ENCODE results near the gene PGAP6. TPM values are rescaled to one million over a fixed set of nuclear protein-coding genes. Genes with fewer than 3 reads are reported as not detected.
"Not testable (repeated sequence)": the region's sequence is repeated elsewhere in the genome, so short reads cannot be mapped to it uniquely, and the experiment has no call there.

The PGAP6 gene
- total RNA-seq, 1 donor from 2014 or later = 11.0 TPM

- peaks cover 12 to 15% (median 13%) of the 10 kb centered on the region in 3 donors for H3K4me1 ChIP-seq (ENCODE audit: control insufficient read depth in 3 of 3, insufficient read depth in 3 of 3, low read length in 3 of 3)
- no peak overlapping the region for H3K27ac ChIP-seq (ENCODE audit: low read depth, low read length)
- H3K9ac ChIP-seq (ENCODE audit: low read depth in 1 of 3, low read length in 3 of 3) = no peak overlapping the region
- H3K9me3 ChIP-seq (ENCODE audit: control insufficient read depth in 3 of 3, low read length in 3 of 3) = no peaks in the 10 kb centered on the region
- H3K36me3 ChIP-seq (ENCODE audit: control insufficient read depth in 3 of 3, insufficient read depth in 3 of 3, low read length in 3 of 3) = peaks cover 30 to 34% (median 30%) of the 10 kb centered on the region in 3 donors
- no peak overlapping the region for H3K4me3 ChIP-seq (ENCODE audit: low read length in 3 of 3)
- peaks cover 9 to 11% (median 10%) of the 10 kb centered on the region in 3 donors for H3K27me3 ChIP-seq (ENCODE audit: control insufficient read depth in 3 of 3, insufficient read depth in 3 of 3, low read length in 3 of 3)
Observed at GRCh38 chr16:368388-369158, 13.2 kb downstream of the PGAP6 start.

- peaks cover 12 to 15% (median 13%) of the 10 kb centered on the region in 3 donors for H3K4me1 ChIP-seq (ENCODE audit: control insufficient read depth in 3 of 3, insufficient read depth in 3 of 3, low read length in 3 of 3)
Observed at GRCh38 chr16:367333-367903, 14.4 kb downstream of the PGAP6 start.

GRCh38 chr16:366476-366875, 15.3 kb downstream of the PGAP6 start:
- H3K4me3 ChIP-seq (ENCODE audit: low read length in 3 of 3) = no peak overlapping the region
- H3K36me3 ChIP-seq (ENCODE audit: control insufficient read depth in 3 of 3, insufficient read depth in 3 of 3, low read length in 3 of 3) = peaks cover 23 to 26% (median 24%) of the 10 kb centered on the region in 3 donors
- H3K9ac ChIP-seq (ENCODE audit: low read depth in 1 of 3, low read length in 3 of 3) = no peak overlapping the region
- no peak overlapping the region for H3K27ac ChIP-seq (ENCODE audit: low read depth, low read length)
- H3K27me3 ChIP-seq (ENCODE audit: control insufficient read depth in 3 of 3, insufficient read depth in 3 of 3, low read length in 3 of 3) = peaks cover 17 to 22% (median 18%) of the 10 kb centered on the region in 3 donors
- H3K9me3 ChIP-seq (ENCODE audit: control insufficient read depth in 3 of 3, low read length in 3 of 3) = no peaks in the 10 kb centered on the region
- peaks cover 12 to 17% (median 15%) of the 10 kb centered on the region in 3 donors for H3K4me1 ChIP-seq (ENCODE audit: control insufficient read depth in 3 of 3, insufficient read depth in 3 of 3, low read length in 3 of 3)

More at GRCh38 chr16:367333-367903, 14.4 kb downstream of the PGAP6 start:
- H3K27me3 ChIP-seq (ENCODE audit: control insufficient read depth in 3 of 3, insufficient read depth in 3 of 3, low read length in 3 of 3) = peaks cover 17 to 18% (median 17%) of the 10 kb centered on the region in 3 donors
- H3K9me3 ChIP-seq (ENCODE audit: control insufficient read depth in 3 of 3, low read length in 3 of 3) = no peaks in the 10 kb centered on the region
- no peak overlapping the region for H3K27ac ChIP-seq (ENCODE audit: low read depth, low read length)
- no peak overlapping the region for H3K4me3 ChIP-seq (ENCODE audit: low read length in 3 of 3)
- peaks cover 26 to 30% (median 29%) of the 10 kb centered on the region in 3 donors for H3K36me3 ChIP-seq (ENCODE audit: control insufficient read depth in 3 of 3, insufficient read depth in 3 of 3, low read length in 3 of 3)
- no peak overlapping the region for H3K9ac ChIP-seq (ENCODE audit: low read depth in 1 of 3, low read length in 3 of 3)

- peak overlapping the region in 1 of 3 donors; percentile 8 for H3K9ac ChIP-seq (ENCODE audit: low read depth in 1 of 3, low read length in 3 of 3)
- H3K27me3 ChIP-seq (ENCODE audit: control insufficient read depth in 3 of 3, insufficient read depth in 3 of 3, low read length in 3 of 3) = peaks cover 17 to 26% (median 18%) of the 10 kb centered on the region in 3 donors
- no peaks in the 10 kb centered on the region for H3K9me3 ChIP-seq (ENCODE audit: control insufficient read depth in 3 of 3, low read length in 3 of 3)
- no peak overlapping the region for H3K4me3 ChIP-seq (ENCODE audit: low read length in 3 of 3)
- no peak overlapping the region for H3K27ac ChIP-seq (ENCODE audit: low read depth, low read length)
- H3K36me3 ChIP-seq (ENCODE audit: control insufficient read depth in 3 of 3, insufficient read depth in 3 of 3, low read length in 3 of 3) = peaks cover 23 to 26% (median 24%) of the 10 kb centered on the region in 3 donors
- peaks cover 6 to 11% (median 6%) of the 10 kb centered on the region in 3 donors for H3K4me1 ChIP-seq (ENCODE audit: control insufficient read depth in 3 of 3, insufficient read depth in 3 of 3, low read length in 3 of 3)
Observed at GRCh38 chr16:364595-365491, 16.9 kb downstream of the PGAP6 start.

GRCh38 chr16:363766-364490, 17.9 kb downstream of the PGAP6 start:
- Histone ChIP-seq H3K4me1 (ENCODE audit: control insufficient read depth in 3 of 3, insufficient read depth in 3 of 3, low read length in 3 of 3) (peaks cover 0 to 4% (median 0%) of the 10 kb centered on the region in 3 donors), H3K27me3 (ENCODE audit: control insufficient read depth in 3 of 3, insufficient read depth in 3 of 3, low read length in 3 of 3) (peaks cover 17 to 26% (median 18%) of the 10 kb centered on the region in 3 donors), H3K9ac (ENCODE audit: low read depth in 1 of 3, low read length in 3 of 3) (no peak overlapping the region), H3K36me3 (ENCODE audit: control insufficient read depth in 3 of 3, insufficient read depth in 3 of 3, low read length in 3 of 3) (peaks cover 22 to 24% (median 22%) of the 10 kb centered on the region in 3 donors), H3K9me3 (ENCODE audit: control insufficient read depth in 3 of 3, low read length in 3 of 3) (no peaks in the 10 kb centered on the region), H3K4me3 (ENCODE audit: low read length in 3 of 3) (no peak overlapping the region), H3K27ac (ENCODE audit: low read depth, low read length) (no peak overlapping the region)

GRCh38 chr16:363110-363765, 18.5 kb downstream of the PGAP6 start:
- Histone ChIP-seq H3K9ac (ENCODE audit: low read depth in 1 of 3, low read length in 3 of 3) (no peak overlapping the region), H3K36me3 (ENCODE audit: control insufficient read depth in 3 of 3, insufficient read depth in 3 of 3, low read length in 3 of 3) (peaks cover 15 to 19% (median 15%) of the 10 kb centered on the region in 3 donors), H3K27me3 (ENCODE audit: control insufficient read depth in 3 of 3, insufficient read depth in 3 of 3, low read length in 3 of 3) (peaks cover 17 to 26% (median 18%) of the 10 kb centered on the region in 3 donors), H3K27ac (ENCODE audit: low read depth, low read length) (no peak overlapping the region), H3K4me1 (ENCODE audit: control insufficient read depth in 3 of 3, insufficient read depth in 3 of 3, low read length in 3 of 3) (peaks cover 0 to 4% (median 0%) of the 10 kb centered on the region in 3 donors), H3K4me3 (ENCODE audit: low read length in 3 of 3) (no peak overlapping the region), H3K9me3 (ENCODE audit: control insufficient read depth in 3 of 3, low read length in 3 of 3) (no peaks in the 10 kb centered on the region)

- H3K27ac ChIP-seq (ENCODE audit: low read depth, low read length); H3K4me3 ChIP-seq (ENCODE audit: low read length in 3 of 3); H3K4me1 ChIP-seq (ENCODE audit: control insufficient read depth in 3 of 3, insufficient read depth in 3 of 3, low read length in 3 of 3): not testable (repeated sequence)
Observed at GRCh38 chr16:362702-362999, 19.1 kb downstream of the PGAP6 start.

GRCh38 chr16:361872-362701, 19.7 kb downstream of the PGAP6 start:
- H3K36me3 ChIP-seq (ENCODE audit: control insufficient read depth in 3 of 3, insufficient read depth in 3 of 3, low read length in 3 of 3) = peaks cover 3 to 8% (median 4%) of the 10 kb centered on the region in 3 donors
- no peak overlapping the region for H3K9ac ChIP-seq (ENCODE audit: low read depth in 1 of 3, low read length in 3 of 3)
- H3K27me3 ChIP-seq (ENCODE audit: control insufficient read depth in 3 of 3, insufficient read depth in 3 of 3, low read length in 3 of 3) = peaks cover 18 to 26% (median 20%) of the 10 kb centered on the region in 3 donors
- no peaks in the 10 kb centered on the region for H3K9me3 ChIP-seq (ENCODE audit: control insufficient read depth in 3 of 3, low read length in 3 of 3)
- H3K4me3 ChIP-seq (ENCODE audit: low read length in 3 of 3) = no peak overlapping the region
- peaks cover 0 to 4% (median 0%) of the 10 kb centered on the region in 3 donors for H3K4me1 ChIP-seq (ENCODE audit: control insufficient read depth in 3 of 3, insufficient read depth in 3 of 3, low read length in 3 of 3)
- no peak overlapping the region for H3K27ac ChIP-seq (ENCODE audit: low read depth, low read length)

More at GRCh38 chr16:362702-362999, 19.1 kb downstream of the PGAP6 start:
- H3K9ac ChIP-seq (ENCODE audit: low read depth in 1 of 3, low read length in 3 of 3); H3K9me3 ChIP-seq (ENCODE audit: control insufficient read depth in 3 of 3, low read length in 3 of 3): not testable (repeated sequence)
- H3K36me3 ChIP-seq (ENCODE audit: control insufficient read depth in 3 of 3, insufficient read depth in 3 of 3, low read length in 3 of 3) = peaks cover 9 to 13% (median 10%) of the 10 kb centered on the region in 3 donors
- peaks cover 18 to 26% (median 20%) of the 10 kb centered on the region in 3 donors for H3K27me3 ChIP-seq (ENCODE audit: control insufficient read depth in 3 of 3, insufficient read depth in 3 of 3, low read length in 3 of 3)
